Motor neuron (in vitro differentiated cells): ENCODE data around the gene PDLIM3. TPM values are rescaled to one million over a fixed set of nuclear protein-coding genes. Genes with fewer than 3 reads are reported as not detected.

Experiments used
- ATAC-seq, 8 experiments: fragments of 200-7000 bp; cut with Tn5 transposase; replicated peaks in 6 of 8; 2 replicates each; pipeline ENCODE4 v1.8.0; 2021; ENCODE audit warnings: mild to moderate bottlenecking in 8 of 8, moderate library complexity in 8 of 8
- H3K27ac ChIP-seq, 2 donors: fragments of 250-450 bp; sonication (Bioruptor Pico); 2 replicates each; pipeline ENCODE4 v1.9.0; 2021; ENCODE audit warnings: antibody characterized with exemption in 2 of 2, mild to moderate bottlenecking in 2 of 2, moderate library complexity in 1 of 2
- H3K4me1 ChIP-seq, 2 donors: fragments of 250-450 bp; sonication (Bioruptor Pico); replicated peaks in 1 of 2; 2 replicates each; pipeline ENCODE4 v1.6.1; 2021; ENCODE audit warnings: antibody characterized with exemption in 2 of 2, mild to moderate bottlenecking in 2 of 2, moderate library complexity in 1 of 2
- H3K4me3 ChIP-seq, 5 donors: fragments of 250-450 bp; sonication (Bioruptor Pico); 2 replicates each; pipeline ENCODE4 v1.9.0; 2021; ENCODE audit warnings: antibody characterized with exemption in 5 of 5, mild to moderate bottlenecking in 5 of 5, moderate library complexity in 4 of 5
- WGBS, 10 experiments: fragments of 450-650 bp; shearing (Covaris generic); methylation state at CpG; one replicate each; pipeline ENCODE4 v1.0.0; 2022; 5-methylcytosine and 5-hydroxymethylcytosine counted together
- in situ Hi-C, 9 experiments: fragments of 400-800 bp; cut with MboI; loops; one replicate each; pipeline ENCODE4 v1.15.0; 2021; ENCODE audit warnings: low sequenced_read_pairs in 9 of 9, low pct_unique_long_range_greater_than_20kb in 2 of 9; ENCODE audit not compliant: unreplicated experiment in 9 of 9
- total RNA-seq, 8 experiments: library from RNA; unstranded; fragments of 300-600 nt; gene quantifications; 2 replicates each; pipeline versions ENCODE4 v1.2.3 to v1.2.4, GENCODE V29; 2022

PDLIM3 gene
- total RNA-seq, 8 experiments from 2014 or later, result 0.71 to 291 (median 6.1) TPM

- H3K27ac ChIP-seq, result peak within 1 kb of the TSS; percentile 54 to 64
Observed at GRCh38 chr4:185471235-185472102, 63.8 kb downstream of the PDLIM3 start, which contains the start of gene CCDC110. Gene CCDC110 (minus strand): TSS chr4:185471733. CDS start chr4:185471683, 50 bp downstream.

DNA sequence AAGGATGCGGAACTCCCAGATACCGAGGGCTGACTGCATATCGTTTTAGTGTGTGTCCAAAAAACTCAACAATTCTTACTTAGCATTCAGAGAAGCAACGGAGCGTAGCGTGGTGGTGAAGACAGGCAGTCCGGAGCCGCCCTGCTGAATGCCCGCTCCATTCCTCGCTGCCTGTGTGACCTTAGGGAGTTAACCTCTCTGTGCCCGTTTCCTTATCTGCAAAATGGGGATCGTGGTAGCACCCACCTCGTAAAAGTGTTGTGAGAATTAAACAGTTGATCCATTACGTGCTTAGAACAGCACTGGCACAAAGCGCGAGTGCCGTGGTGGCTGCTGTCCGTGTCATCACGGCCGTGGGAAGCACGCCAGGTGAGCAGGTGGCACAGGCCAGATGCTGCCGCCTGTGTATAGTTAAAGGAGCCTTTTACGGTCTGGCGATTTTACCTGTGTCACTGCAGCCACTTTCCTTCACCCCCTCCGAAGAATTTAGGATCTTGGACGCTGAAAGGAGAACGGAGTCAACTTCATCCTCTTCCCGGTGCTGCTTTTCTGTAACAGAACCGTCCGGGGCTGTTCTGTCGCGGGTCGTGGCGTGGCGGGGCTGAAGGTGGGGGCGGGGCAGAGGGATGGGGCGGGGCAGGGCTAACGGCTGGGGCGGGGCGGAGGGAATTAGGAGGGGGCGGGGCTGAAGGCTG is 64.7 kb downstream of the PDLIM3 start:
- H3K4me3 ChIP-seq, result peak overlapping the region; percentile 36 to 59 (median 47)
- 0 to 25% (median 2%) methylated on average over 2 to 15 of the region's 41 CpGs; no CpG with 5 or more reads in 1 of the 10 experiments for WGBS, 10 experiments
- peak; percentile 10 to 56 (median 38) for ATAC-seq
- peak overlapping the region in 1 of 2 donors; percentile 64 for H3K27ac ChIP-seq
- H3K4me1 ChIP-seq, result peaks cover 0 to 5% of the 10 kb centered on the region in 2 donors
- in situ Hi-C loops, result loop anchor here in 1 of 9 experiments (10.0 kb wide), 1 partner anchor 134 kb away; no protein-coding TSS in a partner anchor

More at GRCh38 chr4:185471235-185472102, 63.8 kb downstream of the PDLIM3 start, which contains the start of gene CCDC110:
- peaks cover 0 to 5% of the 10 kb centered on the region in 2 donors for H3K4me1 ChIP-seq
- 0% methylated on average over 1 to 2 of the region's 93 CpGs; no CpG with 5 or more reads in 7 of the 10 experiments for WGBS, 10 experiments
- peak within 1 kb of the TSS; percentile 54 to 93 (median 76) for H3K4me3 ChIP-seq
- in situ Hi-C loops, result loop anchor here in 1 of 9 experiments (10.0 kb wide), 1 partner anchor 133 kb away; no protein-coding TSS in a partner anchor
- ATAC-seq, result peak; percentile 84 to 96 (median 95)

DNA sequence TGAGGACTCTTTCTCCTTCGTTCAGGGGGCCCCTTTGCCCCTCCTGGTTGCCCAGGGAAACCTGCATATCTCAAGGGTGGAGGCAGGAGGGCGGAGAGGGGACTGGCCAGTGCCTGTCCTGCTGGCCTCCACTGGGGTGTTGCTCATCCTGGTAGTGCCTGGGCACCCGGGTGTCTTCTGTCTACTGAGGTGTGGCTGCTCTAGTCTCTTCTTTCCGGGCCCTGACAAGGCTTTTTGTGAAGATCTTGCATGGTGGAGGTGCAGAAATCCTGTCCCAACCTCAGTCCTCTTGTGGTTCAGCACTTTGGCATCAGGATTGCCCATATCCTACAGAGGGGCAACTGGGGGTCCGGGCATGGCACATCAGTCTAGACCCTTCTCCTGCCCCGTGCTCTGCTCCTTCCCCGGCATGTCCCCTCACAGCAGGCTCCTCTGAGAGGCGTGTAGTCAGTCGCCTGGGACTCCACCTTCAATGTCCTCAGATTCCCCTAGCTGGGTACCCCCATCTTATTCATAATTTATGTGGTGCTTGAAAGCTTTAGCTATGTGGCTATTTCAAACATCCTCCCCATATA is 65.6 kb downstream of the PDLIM3 start:
- in situ Hi-C loops, result loop anchor here in 1 of 9 experiments (10.0 kb wide), 1 partner anchor 135 kb away; no protein-coding TSS in a partner anchor
- no peak for ATAC-seq
- H3K27ac ChIP-seq, result no peak overlapping the region
- WGBS, 10 experiments, result 0 to 93% (median 38%) methylated on average over 1 to 3 of the region's 9 CpGs; no CpG with 5 or more reads in 6 of the 10 experiments
- peaks cover 0 to 5% of the 10 kb centered on the region in 2 donors for H3K4me1 ChIP-seq
- H3K4me3 ChIP-seq, result no peak overlapping the region

DNA sequence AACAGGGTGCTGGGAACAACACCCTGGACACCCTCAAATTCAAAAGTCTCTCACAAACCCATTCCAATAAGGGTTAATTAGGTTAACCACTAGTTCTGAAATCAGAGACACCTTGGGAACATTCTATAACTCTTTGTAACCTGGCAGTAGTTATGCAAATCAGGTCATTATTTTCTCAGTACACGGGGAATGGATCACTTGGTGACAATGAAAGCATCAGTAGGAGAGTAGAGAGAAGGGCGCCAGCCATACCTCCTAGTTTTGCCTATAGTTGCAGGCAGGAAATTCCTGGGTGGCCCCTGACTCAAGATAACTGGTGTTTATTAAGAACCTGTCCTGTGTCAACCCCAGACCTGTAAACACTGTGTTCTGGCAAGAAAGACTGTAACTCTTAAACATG is 66.3 kb downstream of the PDLIM3 start:
- in situ Hi-C loops, result no loop called here
- no peak overlapping the region for H3K27ac ChIP-seq
- peaks cover 0 to 5% of the 10 kb centered on the region in 2 donors for H3K4me1 ChIP-seq
- ATAC-seq, result no peak
- no peak overlapping the region for H3K4me3 ChIP-seq
- WGBS, 10 experiments, result 20 to 100% (median 74%) methylated on average over 1 to 2 of the region's 2 CpGs; no CpG with 5 or more reads in 6 of the 10 experiments

- ATAC-seq, result no peak
- 38 to 100% (median 80%) methylated on average over 1 to 6 of the region's 8 CpGs; no CpG with 5 or more reads in 3 of the 10 experiments for WGBS, 10 experiments
- H3K4me1 ChIP-seq, result peaks cover 0 to 5% of the 10 kb centered on the region in 2 donors
- no peak overlapping the region for H3K27ac ChIP-seq
- no peak overlapping the region for H3K4me3 ChIP-seq
- in situ Hi-C loops, result no loop called here
Observed at GRCh38 chr4:185467991-185468390, 67.3 kb downstream of the PDLIM3 start.

DNA sequence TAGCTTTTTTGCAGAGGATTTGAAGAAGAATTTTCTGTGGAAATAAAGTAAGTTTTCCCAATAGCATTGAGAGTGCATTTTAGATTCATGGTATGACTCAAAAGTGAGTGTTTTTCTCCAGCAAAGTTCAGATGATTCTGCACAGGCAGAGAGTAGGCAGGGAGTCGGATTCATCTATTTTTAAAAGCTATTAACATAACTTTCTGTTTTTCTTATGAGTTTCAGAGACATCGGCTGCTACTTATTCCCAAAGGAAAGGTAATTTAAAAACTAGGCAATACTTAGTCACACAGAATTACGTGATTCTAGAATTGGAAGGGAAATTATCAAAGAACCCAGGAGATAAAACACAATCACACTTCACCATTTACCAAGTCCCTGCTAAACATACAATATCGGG is 68.2 kb downstream of the PDLIM3 start:
- in situ Hi-C loops, result no loop called here
- 0 to 100% (median 74%) methylated on average over 1 to 4 of the region's 4 CpGs for WGBS, 10 experiments
- ATAC-seq, result no peak
- no peak overlapping the region for H3K4me3 ChIP-seq
- H3K4me1 ChIP-seq, result peaks cover 0 to 5% of the 10 kb centered on the region in 2 donors
- no peak overlapping the region for H3K27ac ChIP-seq

DNA sequence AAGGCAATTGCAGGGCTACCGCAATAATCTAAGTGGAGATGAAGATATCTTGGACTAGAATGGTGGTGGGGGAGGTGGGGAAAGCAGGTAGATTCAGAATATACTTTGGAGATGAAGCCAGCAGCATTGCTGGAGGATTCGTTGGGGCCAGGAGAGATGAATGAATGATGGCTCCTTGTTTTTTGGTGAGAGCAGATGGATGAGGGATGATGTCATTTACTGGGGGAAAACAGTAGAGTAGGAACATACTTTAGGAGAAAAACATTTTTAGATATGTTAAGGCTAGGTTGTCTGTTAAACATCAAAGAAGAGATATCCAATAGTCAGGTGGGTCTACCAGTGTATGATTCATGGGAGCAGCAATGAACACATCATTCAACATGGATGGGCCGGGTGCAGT is 69.6 kb downstream of the PDLIM3 start:
- no peak for ATAC-seq
- H3K4me3 ChIP-seq, result no peak overlapping the region
- in situ Hi-C loops, result no loop called here
- H3K4me1 ChIP-seq, result peaks cover 0 to 4% of the 10 kb centered on the region in 2 donors
- H3K27ac ChIP-seq, result no peak overlapping the region
- WGBS, 10 experiments, result 38 to 100% (median 89%) methylated on average over 1 to 3 of the region's 3 CpGs; no CpG with 5 or more reads in 3 of the 10 experiments

DNA sequence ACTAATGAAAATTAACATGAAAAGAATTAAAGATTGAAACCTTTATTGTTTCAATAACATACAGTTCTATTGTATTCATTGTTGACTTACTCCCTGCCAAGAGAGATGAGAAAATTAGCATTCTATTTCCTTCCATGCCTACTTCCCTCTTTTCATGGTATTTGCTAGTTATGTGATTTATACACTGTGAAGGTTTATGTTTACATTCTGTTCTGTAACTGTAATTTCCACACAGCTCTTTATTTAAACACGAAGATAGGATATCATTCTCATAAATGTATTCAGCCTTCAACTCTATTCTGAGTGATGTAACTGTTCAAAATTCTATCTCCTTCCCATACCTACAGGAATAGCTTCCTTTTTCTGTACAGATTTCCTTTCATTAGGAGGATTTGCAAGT is 70.4 kb downstream of the PDLIM3 start:
- Histone ChIP-seq H3K27ac (no peak overlapping the region), H3K4me3 (no peak overlapping the region), H3K4me1 (no peaks in the 10 kb centered on the region)
- peak in 1 of 8 experiments; percentile 52 for ATAC-seq
- in situ Hi-C loops, result no loop called here
- WGBS, 10 experiments, result 0 to 100% (median 45%) methylated on average over 1 of the region's 1 CpG; no CpG with 5 or more reads in 3 of the 10 experiments

GRCh38 chr4:185464183-185464582 is 71.1 kb downstream of the PDLIM3 start:
- in situ Hi-C loops, result no loop called here
- peak in 2 of 8 experiments; percentile 43 to 45 for ATAC-seq
- no peak overlapping the region for H3K4me3 ChIP-seq
- no peak overlapping the region for H3K27ac ChIP-seq
- no peaks in the 10 kb centered on the region for H3K4me1 ChIP-seq
- 0 to 80% (median 41%) methylated on average over 1 to 6 of the region's 6 CpGs for WGBS, 10 experiments

DNA sequence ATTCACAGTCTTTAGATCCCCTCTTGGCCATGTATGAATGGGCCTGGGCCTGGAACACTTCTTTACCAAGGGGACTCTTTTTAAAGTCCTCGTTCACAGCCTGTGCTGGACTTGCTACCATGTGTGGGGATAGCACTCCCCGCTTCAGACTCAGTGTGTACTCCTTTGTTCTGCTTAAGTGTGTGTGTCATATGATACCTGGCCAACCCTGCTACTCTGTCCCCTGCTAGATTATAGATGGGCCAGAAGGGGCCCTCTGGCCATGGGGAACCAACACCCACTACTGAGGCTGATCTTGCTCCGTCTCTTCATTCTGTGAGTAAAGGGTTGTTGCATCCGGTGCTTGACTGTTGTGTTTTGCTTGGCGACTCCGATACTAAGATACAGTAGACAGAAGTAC is 71.8 kb downstream of the PDLIM3 start:
- H3K27ac ChIP-seq, result no peak overlapping the region
- no peak overlapping the region for H3K4me3 ChIP-seq
- H3K4me1 ChIP-seq, result no peaks in the 10 kb centered on the region
- ATAC-seq, result no peak
- 40 to 100% (median 90%) methylated on average over 1 to 5 of the region's 6 CpGs; no CpG with 5 or more reads in 2 of the 10 experiments for WGBS, 10 experiments
- in situ Hi-C loops, result no loop called here

DNA sequence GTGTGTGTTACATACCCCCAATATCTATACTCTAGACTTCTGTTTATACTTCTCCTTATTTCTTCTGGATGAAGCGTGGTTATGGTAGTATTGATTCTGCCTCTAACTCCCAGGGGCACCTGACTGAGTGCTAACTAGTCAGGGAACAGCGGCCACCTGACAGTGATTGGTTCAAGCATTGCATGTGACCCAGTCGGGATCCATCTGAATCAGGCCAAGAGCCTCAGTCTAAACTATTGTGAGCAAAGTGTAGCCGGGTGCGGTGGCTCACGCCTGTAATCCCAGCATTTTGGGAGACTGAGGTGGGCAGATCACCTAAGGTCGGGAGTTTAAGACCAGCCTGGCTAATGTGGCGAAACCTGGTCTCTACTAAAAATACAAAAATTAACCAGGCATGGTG is 73.7 kb downstream of the PDLIM3 start:
- Histone ChIP-seq H3K27ac (no peak overlapping the region), H3K4me3 (no peak overlapping the region), H3K4me1 (no peaks in the 10 kb centered on the region)
- in situ Hi-C loops, result no loop called here
- ATAC-seq, result no peak
- WGBS, 10 experiments, result 28 to 100% (median 80%) methylated on average over 1 to 5 of the region's 8 CpGs; no CpG with 5 or more reads in 4 of the 10 experiments

DNA sequence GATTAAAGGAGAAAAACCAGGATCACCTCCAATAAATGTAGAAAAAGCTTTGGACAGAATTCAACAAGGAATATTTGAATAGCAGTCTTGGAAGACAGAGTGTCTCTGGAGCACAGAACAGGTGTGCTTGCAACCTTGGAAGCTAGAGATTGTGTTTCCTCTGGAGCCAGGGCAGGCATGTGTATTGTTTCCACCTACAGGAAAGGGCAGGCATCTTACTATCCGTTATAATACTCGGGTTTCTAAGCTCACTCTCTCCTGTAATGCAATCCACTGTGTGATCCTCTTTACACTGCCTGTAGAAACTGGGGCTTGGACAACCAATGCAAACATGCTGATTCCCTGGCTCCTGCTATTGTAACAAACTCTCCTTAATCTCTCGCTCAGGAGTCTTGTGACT is 78.2 kb downstream of the PDLIM3 start:
- Histone ChIP-seq H3K27ac (no peak overlapping the region), H3K4me1 (no peaks in the 10 kb centered on the region), H3K4me3 (no peak overlapping the region)
- WGBS, 10 experiments, result 39 to 100% (median 53%) methylated on average over 1 to 3 of the region's 3 CpGs; no CpG with 5 or more reads in 2 of the 10 experiments
- peak in 1 of 8 experiments; percentile 79 for ATAC-seq
- in situ Hi-C loops, result no loop called here
